GM19238 (cell line): ENCODE data around the gene PPP6R2.
"Not testable (repeated sequence)": the region's sequence is repeated elsewhere in the genome, so short reads cannot be mapped to it uniquely, and the experiment has no call there.

Experiments used
- DNase-seq: peaks from one replicate; pipeline ENCODE4 v3.0.0; 2011; ENCODE audit warnings: low spot score; ENCODE audit not compliant: insufficient read length

PPP6R2 gene

DNA sequence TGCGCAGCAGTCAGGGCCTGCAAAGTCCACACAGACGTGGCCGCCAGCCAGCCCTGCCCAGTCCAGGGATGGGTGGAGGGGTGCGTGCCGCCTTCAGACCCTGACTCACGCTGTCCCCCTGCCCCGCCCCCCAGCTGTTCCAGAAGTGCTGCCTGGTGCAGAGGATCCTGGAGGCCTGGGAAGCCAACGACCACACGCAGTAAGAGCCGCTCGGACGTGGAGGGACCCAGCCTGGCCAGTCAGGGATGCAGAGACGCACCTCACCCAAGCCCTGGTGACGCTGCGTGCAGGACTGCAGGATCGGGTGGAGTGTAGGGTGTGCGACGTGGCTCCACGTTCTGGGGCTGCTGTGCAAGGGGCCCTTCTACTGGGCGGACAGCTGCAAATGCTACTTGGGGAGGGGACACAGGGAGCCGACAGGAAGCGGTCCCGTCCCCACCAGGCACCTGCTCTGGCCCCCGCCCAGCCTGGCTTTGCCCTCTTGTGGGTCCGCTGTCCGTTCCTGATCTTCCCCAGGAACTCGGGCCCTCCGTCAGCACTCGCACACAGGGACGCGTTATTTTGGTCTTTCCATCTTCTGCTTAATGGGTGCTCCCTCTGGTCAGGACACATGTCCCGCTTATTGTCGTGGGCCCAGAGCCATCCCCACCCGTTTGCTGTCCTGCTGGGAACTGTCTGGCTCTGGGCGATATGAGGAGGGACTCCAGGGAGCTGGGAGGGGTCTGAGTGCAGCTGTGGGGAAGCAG lies 89.2 kb downstream of the PPP6R2 start:
- DNase-seq: no peak

DNA sequence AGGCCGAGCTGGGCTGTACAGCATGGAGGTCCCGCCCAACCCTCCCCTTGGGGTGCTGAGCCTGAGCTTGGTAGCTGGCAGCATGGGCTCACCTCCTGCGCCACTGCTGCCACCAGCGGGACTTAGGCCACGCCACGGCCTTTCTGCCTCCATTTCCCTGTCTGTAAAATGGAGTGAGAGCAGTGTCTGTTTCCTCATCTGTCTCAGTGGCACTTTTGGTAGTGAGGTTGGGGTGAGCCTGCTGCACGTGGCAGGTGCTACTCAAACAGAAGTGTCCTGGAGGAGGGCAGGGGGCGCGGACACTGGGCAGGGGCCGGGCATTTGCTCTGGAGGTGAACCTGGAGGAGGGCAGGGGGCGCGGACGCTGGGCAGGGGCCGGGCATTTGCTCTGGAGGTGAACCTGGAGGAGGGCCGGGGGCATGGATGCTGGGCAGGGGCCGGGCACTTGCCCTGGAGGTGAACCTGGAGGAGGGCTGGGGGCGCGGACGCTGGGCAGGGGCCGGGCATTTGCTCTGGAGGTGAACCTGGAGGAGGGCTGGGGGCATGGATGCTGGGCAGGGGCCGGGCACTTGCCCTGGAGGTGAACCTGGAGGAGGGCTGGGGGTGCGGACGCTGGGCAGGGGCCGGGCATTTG lies 89.9 kb downstream of the PPP6R2 start:
- not testable (repeated sequence) for DNase-seq

DNA sequence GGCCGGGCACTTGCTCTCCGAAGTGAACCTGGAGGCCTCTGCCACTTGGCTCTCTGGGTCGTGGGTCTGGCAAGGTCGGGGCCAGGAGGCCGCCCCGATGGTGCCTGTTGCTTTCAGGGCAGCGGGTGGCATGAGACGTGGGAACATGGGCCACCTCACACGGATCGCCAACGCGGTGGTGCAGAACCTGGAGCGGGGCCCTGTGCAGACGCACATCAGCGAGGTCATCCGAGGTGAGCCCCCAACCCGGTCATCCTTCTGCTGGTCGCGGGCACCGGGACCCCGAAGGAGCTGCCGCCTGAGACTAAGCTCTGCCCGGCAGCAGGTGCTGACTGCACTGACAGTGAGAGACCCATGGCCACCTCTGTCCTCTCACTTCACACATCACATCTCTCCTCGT lies 91.7 kb downstream of the PPP6R2 start:
- no peak for DNase-seq

DNA sequence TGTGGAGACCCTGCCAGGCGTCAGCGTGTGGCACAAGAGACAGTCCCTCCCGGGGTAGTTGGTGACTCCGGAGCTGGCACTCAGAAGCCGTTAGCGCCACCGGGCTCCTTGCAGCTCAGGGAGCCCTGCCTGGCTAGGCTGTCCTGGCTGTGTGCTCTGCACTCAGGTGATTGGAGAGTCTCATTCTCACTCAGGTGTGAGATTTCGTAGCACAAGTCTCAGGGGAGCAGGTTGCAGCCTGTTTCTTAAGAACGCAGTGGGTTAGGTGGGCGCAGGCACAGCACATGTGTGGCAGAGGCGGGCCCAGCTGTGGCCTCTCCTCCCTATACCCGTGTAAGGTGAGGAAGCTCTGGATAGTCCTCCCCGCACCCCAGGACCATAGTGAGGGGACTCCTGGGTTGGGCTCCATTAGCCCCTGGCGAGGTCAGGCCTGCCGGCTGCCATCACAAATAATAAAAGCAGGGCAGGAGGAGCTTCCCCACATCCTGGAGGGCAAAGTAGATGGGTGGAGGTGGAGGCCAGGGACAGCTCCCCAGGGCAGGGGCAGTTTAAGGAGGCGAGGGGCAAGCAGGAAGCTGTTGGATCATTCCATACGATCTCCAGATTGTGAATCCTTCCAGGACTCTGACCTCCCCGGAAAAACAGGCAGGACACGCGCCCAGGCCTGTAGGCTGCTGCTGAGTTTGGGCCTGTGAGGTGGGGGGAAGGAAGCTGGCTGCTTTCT lies 92.3 kb downstream of the PPP6R2 start:
- no peak for DNase-seq

DNA sequence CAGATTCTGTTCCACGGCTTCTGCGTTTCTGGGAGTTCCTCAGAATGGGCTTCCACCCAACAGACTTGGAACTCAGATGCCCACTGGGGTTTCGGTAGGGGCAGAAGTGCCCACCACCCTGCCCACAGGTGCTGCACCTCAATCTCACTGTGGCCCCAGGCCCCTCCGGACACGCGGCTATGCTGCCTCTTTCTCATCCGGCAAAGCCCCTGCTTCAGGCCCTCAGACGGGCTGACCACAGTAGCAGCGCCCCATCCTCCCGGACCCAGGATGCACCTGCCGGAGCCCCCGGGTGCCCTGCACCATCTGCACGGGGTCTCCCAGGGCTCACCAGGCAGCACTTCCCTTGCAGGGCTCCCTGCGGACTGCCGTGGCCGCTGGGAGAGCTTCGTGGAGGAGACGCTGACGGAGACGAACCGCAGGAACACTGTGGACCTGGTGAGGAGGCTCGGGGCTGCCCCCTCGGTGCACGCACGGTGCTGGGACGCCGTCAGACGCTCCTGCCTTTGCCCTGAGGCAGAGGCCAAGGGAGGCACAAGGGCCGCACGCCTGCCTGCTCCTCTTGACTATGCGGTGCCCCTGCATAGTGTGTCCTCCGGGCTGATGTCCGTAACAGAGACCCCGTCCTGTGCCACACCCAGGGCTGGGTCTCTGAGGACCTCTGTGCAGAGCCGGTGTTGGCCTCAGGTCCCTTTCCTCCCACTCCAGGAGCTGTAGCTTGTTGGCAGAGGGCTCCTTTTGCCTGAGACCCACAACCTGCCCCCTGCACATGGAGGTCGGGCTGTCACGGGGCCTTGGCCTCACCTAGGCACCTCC lies 93.1 kb downstream of the PPP6R2 start:
- DNase-seq: no peak

DNA sequence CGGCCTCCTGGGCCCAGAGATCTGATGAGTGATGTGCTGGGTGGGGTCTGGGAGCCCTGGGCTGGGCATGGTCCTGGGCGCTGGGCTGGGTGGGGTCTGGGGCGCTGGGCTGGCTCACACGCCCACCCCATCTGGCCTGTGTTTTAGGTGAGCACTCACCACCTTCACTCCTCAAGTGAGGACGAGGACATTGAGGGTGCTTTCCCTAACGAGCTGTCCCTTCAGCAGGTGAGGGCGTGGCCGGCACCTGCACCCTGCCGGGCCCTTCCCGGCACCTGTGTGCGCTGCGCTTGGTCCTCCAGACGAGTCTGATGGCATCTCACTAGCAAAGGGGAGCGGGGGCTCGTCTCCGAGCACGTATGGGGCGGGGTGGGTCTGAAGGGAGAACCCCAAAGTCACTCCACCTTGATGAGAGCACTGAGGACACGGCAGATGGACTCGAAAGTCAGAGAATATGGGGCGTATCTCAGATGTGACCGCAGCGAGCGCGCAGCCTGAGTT lies 93.8 kb downstream of the PPP6R2 start:
- no peak for DNase-seq

DNA sequence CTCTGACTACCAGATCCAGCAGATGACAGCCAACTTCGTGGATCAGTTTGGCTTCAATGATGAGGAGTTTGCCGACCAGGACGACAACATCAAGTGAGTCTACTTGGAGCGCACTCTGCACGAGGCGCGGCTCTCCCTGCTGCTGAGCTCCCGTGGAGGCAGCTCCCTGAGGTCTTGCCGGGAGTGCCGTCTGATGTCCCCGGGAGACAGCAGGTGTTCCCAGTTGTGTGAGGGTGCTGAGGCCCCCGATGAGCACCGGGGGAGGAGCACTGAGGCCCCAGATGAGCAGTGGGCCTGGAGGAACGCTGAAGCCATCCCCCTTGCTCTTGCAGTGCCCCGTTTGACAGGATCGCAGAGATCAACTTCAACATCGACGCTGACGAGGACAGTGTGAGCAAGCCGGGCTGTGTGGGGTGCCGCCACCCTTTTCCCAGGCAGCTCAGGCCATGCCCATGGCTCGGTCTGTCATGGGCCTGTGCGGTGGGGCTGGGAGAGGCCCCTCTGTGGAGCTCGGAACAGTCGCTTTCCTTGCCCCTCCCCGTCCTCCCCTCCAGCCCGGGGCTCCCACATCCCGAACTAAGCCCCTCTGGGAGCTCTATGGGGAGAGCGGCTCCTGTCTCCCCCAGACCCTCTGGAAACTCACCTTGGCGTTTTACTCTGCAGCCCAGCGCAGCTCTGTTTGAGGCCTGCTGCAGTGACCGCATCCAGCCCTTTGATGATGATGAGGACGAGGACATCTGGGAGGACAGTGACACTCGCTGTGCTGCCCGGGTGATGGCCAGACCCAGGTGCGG lies 94.6 kb downstream of the PPP6R2 start:
- no peak for DNase-seq

DNA sequence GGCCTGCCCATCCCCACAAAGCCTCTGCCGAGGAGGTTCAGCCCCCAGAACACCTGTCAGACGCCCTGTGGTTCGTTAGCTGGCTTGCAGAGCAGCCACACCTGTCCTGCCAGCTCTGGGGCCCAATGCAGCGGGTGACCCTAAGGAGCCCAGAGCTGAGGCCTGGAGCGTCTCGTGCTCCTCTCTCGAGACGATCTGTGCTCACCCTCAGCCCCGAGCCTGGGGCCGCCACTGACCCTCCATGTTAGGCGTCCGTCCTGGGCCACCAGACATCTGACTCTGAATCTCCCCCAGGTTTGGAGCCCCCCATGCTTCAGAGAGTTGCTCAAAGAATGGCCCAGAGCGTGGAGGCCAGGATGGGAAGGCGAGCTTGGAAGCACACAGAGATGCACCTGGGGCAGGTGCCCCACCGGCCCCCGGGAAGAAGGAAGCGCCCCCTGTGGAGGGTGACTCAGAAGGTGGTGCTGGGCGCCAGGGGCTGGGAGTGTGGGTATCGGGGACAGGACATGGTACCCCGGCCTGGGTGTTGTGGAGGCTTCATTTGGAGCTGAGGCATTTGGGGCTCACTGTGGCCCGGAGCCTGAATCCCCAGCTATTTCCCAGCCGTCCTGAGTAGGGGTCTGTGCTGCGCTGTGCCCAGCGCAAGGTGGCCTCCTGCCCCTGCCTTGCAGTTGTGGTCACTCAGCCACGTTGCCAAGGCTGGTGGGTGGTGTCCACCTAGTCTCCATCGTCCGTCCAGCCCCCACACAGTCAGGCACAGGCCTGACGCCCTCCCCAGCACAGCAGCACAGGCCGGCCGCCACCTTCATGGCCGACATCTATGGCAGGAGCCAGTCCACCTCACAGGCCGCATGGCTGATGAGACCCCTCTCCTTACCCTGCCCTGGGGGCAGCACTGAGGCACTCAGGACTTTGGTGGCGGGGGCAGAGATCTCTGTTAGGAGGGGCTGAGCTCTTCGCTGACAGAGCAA lies 95.5 kb downstream of the PPP6R2 start:
- no peak for DNase-seq

DNA sequence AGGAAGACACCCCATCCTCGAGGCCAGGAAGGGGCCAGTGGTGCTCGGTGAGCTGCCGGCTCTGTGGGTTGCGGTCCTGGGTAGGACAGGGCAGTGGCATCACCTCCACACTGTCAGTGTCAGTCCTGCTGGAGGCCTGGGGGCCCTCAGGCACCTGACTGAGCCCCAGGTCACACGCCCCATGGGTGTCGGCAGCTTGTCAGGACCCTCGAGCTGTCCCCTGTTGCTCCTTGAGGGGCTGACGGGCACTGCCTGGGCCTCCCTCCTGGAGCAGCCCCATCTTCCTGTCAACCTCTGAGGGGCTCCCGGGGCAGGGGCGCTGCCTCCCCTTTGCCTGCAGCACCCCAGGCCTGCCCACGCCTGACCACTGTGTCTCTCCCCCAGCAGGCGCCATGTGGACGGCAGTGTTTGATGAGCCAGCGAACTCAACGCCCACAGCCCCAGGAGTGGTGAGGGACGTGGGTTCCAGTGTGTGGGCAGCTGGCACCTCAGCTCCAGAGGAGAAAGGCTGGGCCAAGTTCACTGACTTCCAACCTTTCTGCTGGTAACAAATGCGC lies 96.3 kb downstream of the PPP6R2 start:
- DNase-seq: no peak

DNA sequence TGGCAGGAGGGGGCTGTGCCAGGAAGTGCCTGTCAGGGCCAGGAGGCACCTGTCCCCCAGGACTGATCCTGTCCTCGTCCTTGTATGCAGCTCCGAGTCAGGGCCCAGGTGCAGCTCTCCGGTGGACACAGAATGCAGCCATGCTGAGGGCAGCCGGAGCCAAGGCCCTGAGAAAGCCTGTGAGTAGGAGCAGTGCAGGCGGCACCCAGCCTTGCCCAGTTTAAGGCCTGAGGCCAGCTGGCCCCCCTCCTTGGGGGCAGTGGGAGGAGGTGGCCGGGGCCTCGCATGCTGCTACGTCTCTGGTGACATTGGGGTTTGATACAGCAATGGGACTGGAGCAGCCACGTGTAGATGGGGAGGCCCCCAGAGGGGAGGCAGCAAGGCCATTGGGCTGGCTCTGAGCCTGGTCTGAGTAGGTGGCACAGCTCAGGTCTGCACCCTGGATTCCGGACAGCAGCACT lies 96.8 kb downstream of the PPP6R2 start:
- DNase-seq: no peak

DNA sequence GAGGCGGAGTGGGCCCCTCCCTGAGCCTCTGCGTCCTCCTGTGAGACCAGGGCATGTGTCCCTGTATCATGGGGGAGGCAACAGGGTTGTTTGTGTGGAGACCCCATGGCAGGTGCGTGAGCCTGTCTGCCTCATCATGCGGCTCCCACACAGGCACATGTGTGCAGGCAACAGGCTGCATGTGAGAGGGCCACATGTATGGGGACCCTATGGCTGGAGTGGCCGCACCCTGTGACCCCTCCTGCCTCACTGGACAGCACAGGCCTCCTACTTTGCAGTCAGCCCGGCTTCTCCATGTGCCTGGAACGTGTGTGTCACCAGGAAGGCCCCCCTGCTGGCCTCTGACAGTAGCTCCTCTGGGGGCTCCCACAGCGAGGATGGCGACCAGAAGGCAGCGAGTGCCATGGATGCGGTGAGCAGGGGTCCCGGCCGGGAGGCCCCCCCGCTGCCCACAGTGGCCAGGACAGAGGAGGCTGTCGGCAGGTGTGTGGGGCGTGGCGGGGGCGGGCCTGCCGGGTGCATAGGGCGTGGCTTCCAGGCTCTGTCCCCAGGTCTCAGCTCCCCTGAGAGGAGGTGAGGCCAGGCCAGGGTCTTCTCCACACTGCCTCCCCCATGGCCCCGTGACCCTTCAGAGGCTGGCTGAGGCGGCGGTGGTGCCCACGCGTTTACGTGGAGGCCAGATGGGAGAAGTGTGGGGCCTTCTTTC lies 97.6 kb downstream of the PPP6R2 start:
- no peak for DNase-seq

DNA sequence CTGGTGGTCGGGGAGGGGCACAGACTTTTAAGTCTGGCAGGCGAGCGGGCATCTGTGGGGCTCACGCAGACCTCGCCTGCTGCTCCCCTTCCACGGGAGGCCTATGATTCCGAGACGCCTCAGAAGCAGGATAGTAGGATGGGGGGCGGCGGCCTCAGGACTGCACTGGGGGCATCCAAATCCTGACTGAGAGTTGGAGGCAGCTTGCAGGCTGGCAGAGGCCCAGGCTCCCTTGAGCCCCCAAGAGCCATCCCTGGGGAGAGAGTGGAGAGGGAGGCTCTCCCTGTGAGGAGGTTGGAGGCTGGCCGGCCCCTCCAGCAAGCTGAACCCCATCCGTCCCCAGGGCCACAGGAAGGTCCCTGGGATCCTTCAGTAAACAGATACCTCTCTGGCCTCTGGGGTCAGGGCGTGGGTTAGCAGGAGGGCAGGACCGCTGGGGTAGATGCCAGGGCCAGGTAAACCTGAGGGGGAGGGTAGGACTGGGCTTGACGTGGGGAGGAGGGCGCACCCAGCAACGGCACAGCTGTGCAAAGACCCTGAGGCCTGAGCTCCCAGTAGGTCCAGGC lies 98.4 kb downstream of the PPP6R2 start:
- DNase-seq: no peak

DNA sequence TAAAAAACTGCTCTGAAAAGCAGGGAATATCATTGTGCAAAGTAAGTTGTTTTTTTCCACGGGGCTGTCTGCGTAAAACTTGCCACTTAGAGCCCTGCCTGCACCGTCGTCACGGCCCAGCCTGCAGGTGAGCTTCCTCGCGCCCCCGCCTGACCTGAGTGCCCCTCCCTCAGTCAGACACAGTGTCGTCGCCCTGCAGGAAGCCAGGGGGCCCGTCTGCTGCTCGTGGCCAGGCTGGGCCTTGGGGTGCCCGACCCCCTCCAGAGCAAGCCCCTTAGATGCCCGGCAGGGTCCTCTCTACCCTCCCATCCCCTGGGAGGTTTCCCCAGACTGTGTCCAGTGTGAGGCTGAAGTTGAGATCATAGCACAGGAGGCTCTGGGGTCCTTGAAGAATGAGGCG lies 100.1 kb downstream of the PPP6R2 start:
- DNase-seq: no peak

DNA sequence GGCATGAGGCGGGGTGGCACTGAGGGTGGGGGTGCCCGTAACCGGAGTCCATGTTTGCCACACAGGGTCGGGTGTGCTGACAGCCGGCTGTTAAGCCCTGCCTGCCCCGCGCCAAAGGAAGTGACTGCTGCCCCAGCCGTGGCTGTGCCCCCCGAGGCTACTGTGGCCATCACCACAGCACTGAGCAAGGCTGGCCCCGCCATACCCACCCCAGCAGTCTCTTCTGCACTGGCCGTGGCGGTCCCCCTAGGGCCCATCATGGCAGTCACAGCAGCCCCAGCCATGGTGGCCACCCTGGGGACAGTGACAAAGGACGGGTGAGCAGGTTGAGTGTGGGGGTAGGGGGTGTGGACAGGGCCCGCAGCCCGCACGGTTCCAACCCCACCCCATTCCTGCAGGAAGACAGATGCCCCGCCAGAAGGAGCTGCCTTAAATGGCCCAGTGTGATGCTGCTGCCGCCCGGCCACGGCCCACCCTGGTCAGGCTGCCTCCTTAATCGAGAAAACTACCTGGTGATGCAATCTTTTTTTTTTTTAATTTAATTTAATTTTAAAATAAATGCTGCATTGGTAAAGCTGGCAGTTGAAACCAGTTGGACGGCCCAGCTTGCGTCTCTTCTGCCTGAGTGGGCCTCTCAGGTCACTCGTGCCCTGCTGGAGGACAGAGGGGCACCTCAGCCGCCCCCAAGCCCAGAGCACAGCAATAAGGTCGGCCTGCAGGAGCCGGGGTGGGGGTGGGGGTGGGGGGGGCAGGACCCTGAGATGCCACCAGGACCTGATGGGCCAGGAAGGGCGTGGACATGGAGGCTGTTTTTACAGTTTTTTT lies 100.9 kb downstream of the PPP6R2 start:
- no peak for DNase-seq

DNA sequence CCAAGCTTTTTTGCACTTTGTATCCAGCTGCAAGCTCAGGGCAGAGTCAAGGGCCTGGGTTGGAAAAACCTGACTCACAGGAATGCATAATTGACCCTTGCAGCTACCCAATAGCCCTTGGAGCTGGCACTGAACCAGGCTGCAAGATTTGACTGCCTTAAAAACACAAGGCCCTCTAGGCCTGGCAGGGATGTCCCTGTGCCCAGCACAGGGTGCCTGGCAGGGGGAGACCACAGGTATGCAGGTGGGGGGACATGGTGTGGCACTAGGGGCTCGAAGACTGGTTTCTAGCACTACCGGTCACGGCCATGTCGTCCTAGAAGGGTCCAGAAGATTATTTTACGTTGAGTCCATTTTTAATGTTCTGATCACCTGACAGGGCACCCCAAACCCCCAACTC lies 101.5 kb downstream of the PPP6R2 start:
- no peak for DNase-seq

DNA sequence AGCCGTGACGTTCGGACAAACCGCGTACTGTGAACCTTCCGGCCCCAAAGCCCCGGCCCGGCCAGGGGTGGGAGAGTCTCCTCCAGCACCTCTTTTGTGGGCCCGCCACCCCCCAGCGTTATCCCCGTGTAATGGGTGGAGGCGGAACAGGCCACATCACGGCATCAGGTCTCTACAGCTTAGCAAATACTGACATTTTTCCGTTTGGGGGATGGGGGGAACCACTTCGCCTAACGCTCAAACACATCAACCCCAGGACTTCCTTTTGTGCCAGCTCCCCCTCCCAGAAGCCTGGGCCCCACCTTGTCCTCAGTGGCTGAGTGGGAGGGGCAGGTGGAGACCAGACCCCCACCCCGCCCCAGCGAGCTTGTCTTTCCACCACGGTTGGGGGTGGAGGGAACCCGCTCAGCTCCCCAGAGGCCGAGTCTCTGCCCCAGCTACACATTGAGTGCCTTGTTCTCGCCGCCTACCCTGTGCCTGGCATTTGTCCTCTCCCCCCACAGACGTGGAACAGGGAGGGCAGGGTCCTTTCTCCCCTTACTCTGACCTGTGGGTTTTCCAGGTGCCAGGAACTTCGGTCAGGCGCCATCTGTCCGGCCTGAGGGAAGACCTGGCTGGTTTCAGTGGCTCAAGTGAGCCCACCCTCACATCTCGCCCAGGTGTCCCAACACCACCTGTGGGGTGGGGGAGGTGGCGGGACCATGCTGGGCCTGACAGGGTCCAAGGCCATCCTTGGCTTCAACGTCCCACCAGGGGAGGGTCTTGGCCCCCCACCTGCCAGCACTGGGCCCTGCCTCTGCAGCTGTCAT lies 102.1 kb downstream of the PPP6R2 start:
- no peak for DNase-seq
